Activated CD4-positive, alpha-beta T cell treated with anti-CD3 and anti-CD28 coated beads, Interleukin-10, Interleukin-2, amounts not matched to agents 100 ng/mL and 50 ng/mL, durations not matched to agents 16 hours and 8 hours (primary cell): ENCODE measurements around the gene NKD2.

Experiments
- DNase-seq: peaks from one replicate; pipeline ENCODE4 v3.0.0-alpha.2; 2020

The NKD2 gene

DNA sequence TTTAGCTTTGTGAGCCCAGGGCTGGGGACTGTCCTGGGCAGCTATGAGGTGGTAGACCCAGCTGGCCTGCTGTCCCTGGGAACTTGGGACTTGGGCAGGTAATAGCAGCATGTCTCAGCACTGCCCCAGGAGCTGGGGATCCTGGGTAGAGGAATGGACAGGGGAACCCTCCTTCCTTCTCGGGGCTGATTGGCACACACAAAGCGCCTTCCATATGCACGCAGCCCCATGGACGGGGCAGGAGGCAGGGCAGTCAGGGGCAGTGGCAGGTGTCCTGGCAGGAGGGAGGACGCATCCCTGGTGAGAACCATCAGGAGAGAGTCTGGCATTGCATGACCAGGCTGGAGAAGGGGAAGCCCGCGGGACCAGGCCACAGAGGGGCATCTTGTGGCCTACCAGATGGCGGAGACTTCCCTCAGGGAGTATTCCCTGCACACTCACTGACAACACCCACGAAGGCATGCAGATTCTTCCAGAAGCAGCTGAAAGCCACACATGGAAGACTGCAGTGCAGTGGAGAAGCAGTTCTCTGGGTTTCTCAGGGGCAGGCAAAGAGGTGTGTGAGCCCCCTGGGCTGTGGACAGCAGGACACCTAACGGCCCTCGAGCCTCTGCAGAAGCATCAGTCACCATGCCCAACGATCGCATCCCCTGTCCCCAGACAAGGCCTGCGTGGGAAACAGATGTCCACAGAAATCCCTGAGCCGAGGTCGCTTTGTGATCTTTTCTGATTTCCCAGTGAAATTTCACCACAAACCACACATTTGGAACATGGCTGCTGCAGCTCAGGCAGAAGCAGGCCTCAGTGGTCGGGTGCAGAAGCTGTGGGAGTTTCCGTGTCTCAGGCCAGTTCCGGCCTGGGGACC is 7.0 kb upstream of the NKD2 start:
- no peak for DNase-seq

DNA sequence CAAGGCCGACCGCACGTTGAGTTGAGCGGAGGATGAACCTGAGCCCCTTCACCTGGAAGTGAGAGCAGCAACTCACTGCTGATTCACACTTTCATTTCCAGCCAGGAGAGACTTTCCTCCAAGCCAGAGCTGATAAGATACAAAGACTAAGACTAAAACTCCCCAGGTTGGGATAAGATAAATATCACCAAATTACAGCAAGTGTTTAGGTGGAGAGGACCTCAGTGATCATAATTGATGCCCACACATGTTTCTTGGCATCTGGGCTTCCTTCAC is 6.4 kb upstream of the NKD2 start:
- DNase-seq: no peak

DNA sequence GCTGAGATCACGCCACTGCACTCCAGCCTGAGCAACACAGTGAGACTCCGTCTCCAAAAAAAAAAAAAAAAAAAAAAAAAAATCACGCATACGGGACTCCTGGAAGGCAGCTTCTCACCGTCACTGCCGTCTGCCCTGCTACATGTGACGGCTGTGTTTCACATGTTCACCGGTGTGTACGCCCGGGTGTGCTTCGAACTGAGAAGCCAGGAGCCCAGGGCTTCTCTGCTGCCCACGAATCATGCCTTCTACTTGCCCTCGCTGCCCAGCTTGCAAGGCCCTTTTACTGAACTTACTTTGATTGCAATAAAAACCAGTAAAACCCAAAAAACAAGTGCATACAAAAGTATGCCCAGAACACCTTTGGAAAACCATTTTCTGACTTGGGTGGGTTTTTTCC is 5.8 kb upstream of the NKD2 start:
- DNase-seq: no peak

DNA sequence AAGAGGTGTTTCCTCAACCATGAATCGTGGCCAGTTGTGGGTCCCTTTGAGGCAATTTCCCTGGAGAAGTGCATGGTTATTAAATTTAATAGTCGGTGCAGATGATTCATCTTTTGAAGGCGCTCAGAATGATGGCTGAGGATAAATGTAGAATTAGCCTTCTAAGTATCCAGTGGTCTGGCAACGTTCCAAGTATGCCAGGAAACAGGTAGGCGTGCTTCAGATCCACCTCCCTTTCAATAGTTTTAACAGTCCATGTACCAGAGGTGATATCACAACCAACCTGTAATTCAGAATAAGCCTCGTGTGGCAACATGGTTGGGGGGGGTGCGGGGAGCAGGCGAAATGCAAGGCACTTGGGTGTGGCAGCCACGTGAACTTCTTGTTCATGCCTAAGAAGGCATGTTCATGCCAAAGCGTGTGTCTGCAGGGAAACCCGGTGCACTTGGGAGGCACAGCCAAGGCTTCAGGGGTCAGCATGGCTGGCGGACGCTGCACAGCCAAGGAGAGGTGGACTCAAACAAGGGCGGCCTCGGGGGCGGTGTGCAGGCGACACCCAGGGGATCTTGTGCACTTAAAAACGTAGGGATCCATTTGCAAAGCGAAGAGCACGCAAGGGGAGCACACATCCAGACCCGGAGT is 5.2 kb upstream of the NKD2 start:
- DNase-seq: no peak

DNA sequence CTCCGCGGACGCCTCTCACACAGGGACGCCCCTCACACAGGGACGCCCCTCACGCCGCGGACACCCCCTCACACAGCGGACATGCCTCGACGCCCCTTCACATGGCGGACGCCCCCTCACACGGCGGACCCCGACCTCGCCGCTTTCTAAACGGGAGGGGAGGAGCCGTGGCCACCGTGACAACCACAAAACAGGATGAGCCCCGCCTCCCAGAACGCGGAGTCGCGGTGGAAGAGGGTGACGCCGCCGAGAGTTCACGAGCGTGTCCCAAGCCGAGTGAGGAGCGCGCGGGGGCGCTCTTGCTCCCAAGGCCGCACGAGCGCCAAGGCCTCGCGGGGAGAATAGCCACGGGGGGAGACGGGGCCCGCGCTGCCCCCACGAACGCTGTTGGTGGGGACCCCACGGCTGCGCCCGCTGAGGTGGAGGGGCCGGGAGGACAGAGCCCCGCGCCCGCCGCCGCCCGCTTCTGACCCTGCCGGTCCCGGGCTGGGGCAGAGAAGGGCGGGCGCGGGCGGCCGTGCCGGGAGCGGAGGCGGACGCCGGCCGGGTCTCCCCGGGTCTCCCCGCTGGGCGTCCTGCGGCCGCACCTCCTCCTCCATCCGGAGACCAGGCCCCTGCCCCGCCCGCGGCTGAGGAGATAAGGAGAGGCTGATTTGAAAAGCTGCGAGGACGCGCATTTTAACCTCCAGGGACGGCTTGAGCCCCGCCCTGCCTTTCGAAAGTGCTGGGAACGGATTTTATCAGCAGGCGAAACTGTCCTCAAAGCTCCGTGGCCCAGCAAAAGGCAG is 3.9 kb upstream of the NKD2 start:
- peak; percentile 23 for DNase-seq

DNA sequence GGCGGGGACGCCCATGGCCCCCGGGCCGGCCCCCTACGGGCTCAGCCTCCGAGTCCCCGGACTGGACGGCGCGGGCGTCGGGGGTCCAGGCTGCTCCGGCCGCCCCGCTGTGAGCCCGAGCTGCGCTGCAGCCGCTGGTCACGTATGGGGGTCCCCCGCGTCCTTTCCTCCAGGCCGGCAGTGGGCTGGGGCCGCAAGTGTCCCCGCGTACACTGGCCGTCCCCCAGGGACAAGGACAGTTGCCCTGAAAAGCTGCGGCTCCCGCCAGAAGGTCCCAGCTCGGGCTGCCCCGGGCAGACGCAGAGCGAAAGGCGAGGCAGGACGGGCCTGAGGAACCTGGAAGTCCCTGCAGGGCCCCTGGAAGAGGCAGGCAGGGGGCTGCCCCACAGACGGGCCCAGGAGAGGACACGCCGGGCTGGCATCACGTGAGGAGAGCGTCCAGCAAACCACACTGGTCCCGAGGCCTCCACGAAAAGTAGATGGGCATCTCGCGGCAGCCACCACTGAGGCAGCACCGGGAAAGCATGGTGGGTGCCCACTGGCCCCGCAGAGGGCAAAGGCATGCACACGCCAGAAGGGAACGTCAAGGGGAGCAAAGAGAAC is 3.3 kb upstream of the NKD2 start:
- DNase-seq: no peak

DNA sequence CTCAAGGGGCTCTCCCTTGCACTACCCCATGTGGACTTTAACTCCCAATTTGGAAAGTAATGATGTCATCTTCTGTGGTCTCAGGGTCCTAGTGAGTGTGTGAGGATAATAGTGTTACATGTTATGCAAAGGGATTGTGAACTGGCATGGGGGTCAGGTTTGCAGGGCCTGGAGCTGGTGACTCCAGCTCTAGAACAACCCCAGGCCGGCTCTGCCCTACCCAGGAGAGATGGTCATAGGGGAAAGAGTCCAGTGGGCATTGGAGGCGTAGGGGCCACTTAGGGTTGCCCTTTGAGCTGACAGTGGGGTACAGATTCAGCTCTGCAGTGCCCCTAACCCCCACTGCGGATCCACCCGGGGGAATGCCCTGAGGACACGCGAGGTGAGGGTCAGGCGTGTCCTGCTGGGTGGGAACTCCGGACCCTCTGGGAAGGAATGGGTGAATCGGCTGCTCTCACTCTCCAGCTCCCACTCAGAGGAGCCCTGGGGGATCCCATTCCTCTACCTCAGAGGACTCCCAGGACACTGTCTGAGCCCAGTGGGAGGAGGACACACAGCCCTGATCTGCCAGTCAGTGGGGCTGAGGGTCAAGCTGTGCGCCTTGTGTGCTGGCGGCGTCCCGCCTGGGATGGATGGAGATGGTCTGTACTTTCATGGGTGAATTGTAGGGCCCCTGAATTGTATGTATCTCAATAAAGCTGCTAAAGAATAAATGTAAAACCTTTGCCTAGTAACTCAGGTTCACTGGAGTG is 2.5 kb upstream of the NKD2 start:
- DNase-seq: no peak

DNA sequence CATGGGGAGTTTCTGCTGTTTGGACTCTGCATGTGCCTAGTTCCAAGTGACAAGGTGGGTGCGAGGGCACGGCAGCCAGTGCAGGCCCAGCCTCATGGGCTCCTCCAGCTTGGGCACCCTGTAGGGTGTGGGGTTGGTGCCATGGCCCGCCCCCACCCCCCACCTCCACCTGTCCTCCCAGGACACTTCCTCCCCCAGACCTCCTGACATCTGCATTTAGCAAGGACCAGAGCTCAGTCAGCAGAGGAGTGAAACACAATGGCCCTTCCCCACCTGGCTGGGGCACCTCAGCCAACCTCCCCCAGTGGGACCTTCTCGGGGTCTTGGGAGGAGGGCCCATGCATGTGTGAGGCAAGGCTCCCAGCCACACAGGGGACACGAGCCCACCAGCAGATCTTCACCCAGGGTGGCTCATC is 1.9 kb upstream of the NKD2 start:
- DNase-seq: no peak

DNA sequence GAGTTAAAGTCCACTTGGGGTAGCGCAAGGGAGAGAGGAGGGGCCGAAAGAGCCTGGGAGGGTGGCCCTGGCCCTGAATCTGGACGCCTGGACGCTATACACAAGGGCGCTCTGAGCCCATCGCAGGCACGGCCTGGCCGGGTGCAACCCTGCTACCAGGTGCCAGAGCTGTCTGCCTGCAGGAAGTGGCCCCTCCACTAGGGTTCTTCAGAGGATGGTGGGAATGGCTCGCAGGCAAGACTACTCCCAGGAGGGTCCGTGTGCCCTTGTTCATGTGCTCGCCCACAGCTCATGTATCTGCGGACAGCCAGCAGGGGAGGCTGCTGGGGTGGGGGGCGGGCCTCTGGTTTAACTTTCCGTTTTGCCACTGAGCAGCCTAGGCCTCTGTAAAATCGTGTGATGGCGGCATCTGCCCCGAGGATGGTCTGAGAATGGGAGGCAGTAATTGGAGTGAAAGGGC is 1.4 kb upstream of the NKD2 start:
- no peak for DNase-seq

DNA sequence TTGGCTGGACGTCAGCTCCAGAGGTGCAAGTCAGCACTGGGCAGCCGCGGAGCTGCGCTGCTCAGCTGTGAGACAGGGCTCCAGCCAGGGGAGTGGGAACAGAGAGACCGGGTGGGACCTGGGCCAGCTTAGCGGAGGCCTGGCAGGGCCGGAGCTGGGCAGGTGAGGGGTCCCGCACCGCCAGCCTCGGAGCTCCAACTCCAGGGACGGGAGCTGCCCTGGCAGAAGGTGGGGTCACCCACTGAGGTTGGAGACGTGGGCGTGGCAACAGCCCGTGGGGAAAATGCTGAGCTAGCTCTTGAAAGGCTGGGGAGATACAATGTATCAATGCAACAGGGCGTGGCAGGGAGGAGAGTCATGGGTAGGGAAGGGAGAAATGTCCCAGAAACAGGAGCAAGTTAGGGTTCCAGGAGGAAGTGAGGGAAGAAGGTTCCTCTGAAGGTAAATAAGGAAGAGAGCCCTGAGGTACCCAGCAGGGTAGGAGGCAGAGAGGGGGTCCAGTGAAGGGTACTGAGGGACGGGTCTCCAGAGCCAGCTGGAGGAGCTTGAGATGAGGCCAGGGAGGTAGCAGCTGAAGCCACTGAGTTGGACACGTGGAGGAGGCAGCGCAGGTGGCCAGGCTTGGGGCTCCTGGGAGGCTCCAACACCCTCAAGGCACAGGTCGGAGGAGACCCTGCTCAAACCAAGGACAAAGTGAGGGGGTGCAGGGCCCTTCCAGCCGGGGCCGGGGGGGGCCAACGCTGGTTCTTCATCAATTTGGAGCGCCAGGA is 736 bp upstream of the NKD2 start:
- DNase-seq: no peak

DNA sequence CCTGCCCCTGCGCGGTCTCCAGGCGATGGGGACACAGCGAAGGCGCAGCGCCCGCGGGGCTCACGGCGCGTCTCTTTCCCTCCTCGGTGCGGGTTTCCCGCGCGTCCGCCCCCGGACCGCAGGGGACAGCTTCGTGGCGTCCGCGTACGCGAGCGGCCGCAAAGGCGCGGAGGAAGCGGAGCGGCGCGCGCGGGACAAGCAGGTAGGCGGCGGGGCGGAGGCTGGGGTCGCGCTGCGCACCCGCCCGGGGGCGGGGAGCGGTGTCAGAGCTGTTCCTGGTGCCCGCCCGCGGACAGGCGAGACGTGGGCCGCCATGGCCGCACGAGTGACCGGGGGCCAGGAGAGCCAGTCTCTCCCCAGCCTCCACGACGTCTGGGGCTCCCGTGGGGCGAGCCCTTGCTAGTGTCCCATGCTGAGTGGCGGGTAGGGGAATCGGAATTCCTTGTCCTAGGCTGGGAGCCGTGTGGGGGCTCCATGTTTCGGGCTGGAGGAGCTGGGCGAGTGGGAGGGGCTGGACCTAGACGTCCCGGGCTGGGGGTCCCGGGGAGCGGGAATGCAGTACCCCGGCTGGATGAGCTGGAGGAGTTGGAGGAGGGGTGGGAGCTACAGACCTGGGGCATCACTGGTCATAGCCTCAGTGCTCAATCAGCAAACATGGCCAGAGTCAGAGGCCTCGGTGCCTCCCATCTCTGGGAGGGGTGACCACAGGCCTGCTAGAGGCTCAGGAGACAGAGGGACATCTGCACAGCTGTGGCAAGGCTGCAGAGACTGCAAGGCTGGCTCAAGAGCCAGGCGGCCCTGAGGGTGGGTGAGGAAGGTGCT is 968 bp downstream of the NKD2 start:
- no peak for DNase-seq

DNA sequence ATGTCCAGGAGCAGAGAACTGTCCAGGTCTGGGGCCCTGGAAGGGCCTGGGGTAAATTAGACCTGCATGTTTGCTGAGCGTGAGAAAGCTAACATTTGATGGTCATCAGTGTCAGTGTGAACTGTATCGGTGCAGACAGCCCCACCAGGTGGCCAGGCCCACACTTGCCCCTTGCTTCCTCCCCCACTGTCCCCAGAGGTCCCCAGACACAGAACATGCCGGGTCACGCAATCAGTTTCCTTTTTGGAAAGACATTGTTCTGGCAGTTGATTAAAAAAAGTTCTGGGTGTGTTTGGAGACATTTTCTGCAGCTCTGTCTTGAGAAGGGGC is 1.5 kb downstream of the NKD2 start:
- no peak for DNase-seq

DNA sequence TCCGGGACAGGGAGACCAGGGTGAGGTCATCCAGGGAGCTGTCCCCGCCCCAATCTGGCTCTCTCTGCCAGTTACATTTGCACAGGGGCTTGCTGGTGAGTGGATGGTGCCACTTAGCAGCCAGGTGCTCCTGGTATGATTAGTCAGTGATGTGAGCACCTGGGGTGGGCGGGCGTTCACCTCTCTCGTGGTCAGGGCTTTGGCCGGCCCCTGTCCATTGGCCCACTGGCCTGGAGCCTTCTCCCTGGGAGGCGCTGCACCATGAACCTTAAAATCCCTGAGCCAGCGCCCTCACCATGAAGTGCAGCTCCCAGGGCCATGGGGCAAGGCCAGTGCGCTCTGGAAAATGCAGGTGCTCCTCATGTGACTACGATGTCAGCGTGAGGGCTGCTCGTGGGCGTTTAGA is 2.0 kb downstream of the NKD2 start:
- no peak for DNase-seq

DNA sequence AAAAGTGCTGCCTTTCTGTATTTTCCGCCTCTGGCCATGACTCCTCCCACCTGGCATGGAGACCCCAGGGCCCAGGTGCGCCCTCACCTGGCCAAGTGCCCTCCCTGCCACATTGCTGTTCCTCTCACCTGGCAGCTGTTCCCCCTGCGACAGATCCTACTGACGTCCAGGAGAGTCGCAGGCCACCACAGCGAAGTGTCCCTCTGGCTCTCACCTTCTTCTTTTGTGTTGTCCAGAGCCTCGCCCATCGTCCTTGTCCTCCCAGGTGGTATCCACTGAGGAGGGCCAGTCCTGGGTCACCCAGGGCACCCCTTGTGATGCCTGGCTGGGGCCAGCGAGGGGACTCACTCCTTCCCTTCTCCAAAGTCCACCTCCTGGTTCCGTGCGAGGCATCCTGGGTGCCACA is 2.6 kb downstream of the NKD2 start:
- peak; percentile 50 for DNase-seq

DNA sequence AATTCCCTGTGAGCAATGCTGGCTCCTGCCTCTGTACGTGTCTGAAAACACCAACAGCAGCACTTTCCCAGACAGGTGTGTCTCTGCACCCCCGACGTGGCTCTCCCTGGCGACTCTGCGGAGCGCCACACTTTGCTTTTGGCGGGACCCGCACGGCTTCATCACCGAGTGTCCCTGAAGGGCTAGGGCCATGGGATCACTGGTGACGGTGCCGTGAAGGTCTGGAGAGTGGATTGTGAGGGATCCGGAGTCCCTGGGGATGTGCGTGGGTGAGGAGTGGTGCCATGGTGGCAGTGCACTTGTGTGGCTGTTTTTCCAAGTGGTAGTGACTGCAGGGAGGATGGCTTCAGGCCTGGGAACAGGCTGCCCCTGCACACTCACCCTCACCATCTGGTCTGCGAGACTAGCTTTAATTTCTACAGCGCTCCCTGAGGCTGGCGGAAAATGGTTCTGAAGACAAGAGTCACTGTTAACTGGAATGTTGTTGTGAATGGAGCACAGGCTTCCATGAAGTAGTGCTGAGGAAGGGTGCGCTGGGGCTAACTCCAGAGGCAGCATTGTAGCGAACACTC is 3.2 kb downstream of the NKD2 start:
- DNase-seq: no peak

DNA sequence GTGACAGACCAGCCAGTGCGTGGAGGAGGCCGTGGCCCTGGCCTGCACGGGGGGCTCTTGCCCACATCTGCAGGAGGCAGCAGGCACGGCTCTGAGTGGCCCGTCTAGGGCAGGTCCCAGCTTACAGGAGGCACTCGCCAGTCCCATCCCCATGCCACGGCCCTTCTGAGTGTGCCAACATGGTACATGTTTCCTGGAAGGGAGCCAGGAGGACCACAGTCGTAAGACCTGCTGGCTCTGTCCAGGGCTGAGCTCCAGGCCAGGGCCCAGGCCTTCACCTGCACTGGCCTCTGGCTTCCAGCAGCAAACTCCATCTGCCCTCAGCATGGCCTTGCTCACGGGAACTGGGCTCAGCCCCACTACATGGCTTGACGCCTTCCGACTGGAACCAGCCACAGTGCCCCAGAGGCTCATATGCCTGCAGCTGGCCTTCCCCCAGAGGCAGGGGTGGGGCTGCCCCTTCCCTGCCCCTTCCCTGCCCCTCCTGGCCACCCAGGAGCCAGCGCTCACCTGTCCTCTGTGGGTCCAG is 3.8 kb downstream of the NKD2 start:
- DNase-seq: no peak

DNA sequence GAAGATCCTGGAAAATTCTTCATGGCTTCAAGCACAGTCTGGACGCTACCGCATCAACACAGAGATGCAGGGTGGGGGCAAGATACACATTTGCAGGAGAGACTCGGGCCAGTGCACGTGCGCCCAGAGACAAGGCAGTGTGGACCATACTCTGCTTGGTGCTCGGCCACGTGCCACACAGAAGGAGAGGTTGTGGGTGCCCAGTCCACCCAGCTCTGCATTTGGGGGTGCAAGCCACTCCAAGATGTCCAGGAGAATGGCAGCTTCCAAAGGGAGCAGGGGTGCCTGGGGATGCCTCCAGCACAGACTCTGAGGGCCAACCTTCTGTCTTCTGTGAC is 4.3 kb downstream of the NKD2 start:
- no peak for DNase-seq

DNA sequence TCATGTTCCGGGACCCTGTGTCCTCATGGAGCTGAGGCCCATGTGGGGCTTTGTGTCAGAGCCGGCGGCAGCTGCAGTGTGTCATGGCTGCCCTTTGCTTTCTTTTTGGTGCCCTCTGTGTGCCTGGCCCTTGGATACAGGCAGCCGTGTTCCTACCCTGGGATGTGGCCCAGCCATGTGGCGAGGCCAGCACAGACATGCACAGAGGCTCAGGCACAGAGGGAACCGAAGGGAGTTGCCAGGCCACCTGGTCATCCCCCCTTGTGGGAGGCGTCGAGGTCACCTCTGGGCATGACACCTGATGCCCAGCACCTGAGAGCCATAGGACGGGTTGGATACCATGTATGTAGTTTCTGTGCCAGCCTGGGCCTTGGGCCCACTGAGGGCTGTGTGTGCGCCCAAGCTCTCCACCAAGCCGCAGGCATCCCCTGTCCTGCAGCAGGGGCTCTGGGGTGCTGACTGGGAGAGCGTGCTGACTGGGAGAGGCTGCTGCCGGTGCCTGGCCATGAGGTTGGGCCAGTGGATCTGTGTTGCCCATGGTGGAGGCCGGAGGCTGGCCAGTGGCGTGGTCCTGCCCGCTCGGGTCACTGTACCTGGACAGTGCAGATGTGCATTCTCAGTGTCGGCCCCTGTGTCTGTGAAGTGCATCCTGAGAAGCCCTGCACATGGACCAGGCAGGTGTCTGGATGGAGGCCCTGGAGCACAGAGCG is 4.8 kb downstream of the NKD2 start:
- no peak for DNase-seq

DNA sequence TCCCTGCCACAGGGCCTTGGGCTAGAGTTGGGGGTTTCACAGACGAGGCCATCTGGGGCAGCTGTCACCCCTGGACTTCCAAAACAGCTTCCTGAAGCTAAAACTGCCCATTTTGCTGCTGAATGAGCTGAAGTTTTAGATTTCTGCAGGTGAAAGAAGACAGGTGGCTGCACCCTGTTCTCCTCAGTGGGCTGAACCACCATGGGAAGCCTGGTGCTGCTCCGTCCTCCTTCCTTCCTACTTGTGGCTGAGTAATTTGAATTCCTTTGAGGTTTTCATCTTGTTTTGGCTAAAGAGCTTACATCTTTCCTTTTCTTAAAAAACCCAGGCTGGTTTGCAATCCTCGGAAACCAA is 5.3 kb downstream of the NKD2 start:
- no peak for DNase-seq

DNA sequence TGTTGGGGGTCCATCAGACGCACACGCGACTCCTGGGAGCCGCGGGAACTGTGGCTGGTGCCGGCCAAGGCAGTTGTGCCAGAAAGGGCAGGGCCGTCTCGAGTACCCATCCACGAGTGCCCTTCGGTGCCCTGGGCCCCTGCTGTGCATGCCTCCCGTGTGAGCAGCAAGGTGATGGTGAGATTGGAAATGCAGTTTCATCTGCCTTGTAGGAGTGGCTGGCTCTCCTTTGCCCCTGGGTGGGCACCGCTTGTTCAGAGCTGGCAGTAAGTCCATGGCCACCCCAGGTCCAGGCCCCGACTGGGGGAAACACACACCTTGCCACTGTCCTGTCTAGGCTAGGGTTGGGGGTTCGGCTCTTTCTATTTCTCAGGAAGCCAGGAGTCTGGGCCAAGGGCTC is 5.7 kb downstream of the NKD2 start:
- no peak for DNase-seq
